SK-N-SH (cell line): ENCODE measurements around the gene CLEC4G. TPM values are rescaled to one million over a fixed set of nuclear protein-coding genes. Genes with fewer than 3 reads are reported as not detected.

Source experiments
- CTCF ChIA-PET: fragments of 300-600, 350-600 bp; formaldehyde crosslinking; extraction: SDS; loops from one replicate; lab custom pipeline; 2021; lab: Yijun Ruan, JAX
- POLR2A ChIA-PET: fragments of 350-600 bp; sonication (Branson Sonifier 250); formaldehyde crosslinking; extraction: SDS; loops from one replicate; lab custom pipeline; 2020; ENCODE audit warnings: antibody characterized with exemption, inconsistent platforms; lab: Yijun Ruan, JAX
- DNase-seq: peaks from one replicate; pipeline ENCODE4 v3.0.0; 2012
- H2AFZ ChIP-seq: fragments of 200-600 bp; sonication (generic); 2 replicates; pipeline ENCODE4 v1.8.1; 2016; ENCODE audit warnings: antibody characterized with exemption, mild to moderate bottlenecking, low read depth
- H3F3A ChIP-seq: fragments of 200-600 bp; sonication (generic); replicated peaks from 2 replicates; pipeline ENCODE3; 2016; ENCODE audit warnings: antibody characterized with exemption, mild to moderate bottlenecking; ENCODE audit not compliant: insufficient read depth
- H3K27ac ChIP-seq, 2 experiments: fragments of 200-500 bp in 1 of 2; fragments of 200-600 bp in 1 of 2; sonication (Bioruptor generic) in 1 of 2; sonication (generic), shearing (Covaris generic) in 1 of 2; 2 replicates each; pipeline versions ENCODE4 v1.5.1 to v1.6.1; 2014 to 2016; ENCODE audit warnings: low read depth in 2 of 2, inconsistent platforms in 1 of 2, low read length in 1 of 2, mild to moderate bottlenecking in 1 of 2, mixed read lengths in 1 of 2
- H3K27me3 ChIP-seq: fragments of 200-600 bp; sonication (generic), shearing (Covaris generic); 2 replicates; pipeline ENCODE4 v1.6.1; 2016; ENCODE audit warnings: mixed run types; ENCODE audit not compliant: insufficient read depth
- H3K36me3 ChIP-seq, 2 experiments: fragments of 200-500 bp in 1 of 2; fragments of 200-600 bp in 1 of 2; sonication (Bioruptor generic) in 1 of 2; sonication (generic) in 1 of 2; replicated peaks in 1 of 2; 2 replicates each; pipeline versions ENCODE3 to v1.5.1; 2014 to 2016; ENCODE audit warnings: low read length in 1 of 2, mild to moderate bottlenecking in 1 of 2; ENCODE audit not compliant: insufficient read depth in 2 of 2, control insufficient read depth in 1 of 2
- H3K4me1 ChIP-seq, 2 experiments: fragments of 200-500 bp in 1 of 2; fragments of 200-600 bp in 1 of 2; sonication (Bioruptor generic) in 1 of 2; sonication (generic), shearing (Covaris generic) in 1 of 2; 2 replicates each; pipeline versions ENCODE4 v1.5.1 to v1.6.1; 2014 to 2016; ENCODE audit warnings: low read depth in 1 of 2, low read length in 1 of 2, mixed run types in 1 of 2; ENCODE audit not compliant: insufficient read depth in 2 of 2, control insufficient read depth in 1 of 2
- H3K4me2 ChIP-seq: fragments of 200-600 bp; sonication (generic), shearing (Covaris generic); 2 replicates; pipeline ENCODE4 v1.6.1; 2017; ENCODE audit warnings: mixed run types
- H3K4me3 ChIP-seq, 2 experiments: fragments of 200-500 bp in 1 of 2; fragments of 200-600 bp in 1 of 2; sonication (Bioruptor generic) in 1 of 2; sonication (generic), shearing (Covaris generic) in 1 of 2; 2 replicates each; pipeline versions ENCODE4 v1.5.1 to v1.8.1; 2014 to 2016; ENCODE audit warnings: low read depth in 2 of 2, inconsistent platforms in 1 of 2, low read length in 1 of 2, mild to moderate bottlenecking in 1 of 2, mixed read lengths in 1 of 2, moderate library complexity in 1 of 2
- H3K79me2 ChIP-seq: fragments of 200-600 bp; sonication (generic); 2 replicates; pipeline ENCODE4 v1.8.1; 2017; ENCODE audit warnings: mild to moderate bottlenecking; ENCODE audit not compliant: insufficient read depth
- H3K9ac ChIP-seq: fragments of 200-600 bp; sonication (generic); 2 replicates; pipeline ENCODE4 v1.6.1; 2017; ENCODE audit warnings: mixed run types
- H3K9me2 ChIP-seq: fragments of 200-600 bp; sonication (generic); 2 replicates; pipeline ENCODE4 v1.6.1; 2017; ENCODE audit warnings: mixed run types
- H3K9me3 ChIP-seq: fragments of 200-600 bp; sonication (generic); 2 replicates; pipeline ENCODE4 v1.6.1; 2017; ENCODE audit warnings: mixed run types, mild to moderate bottlenecking, moderate library complexity
- H4K20me1 ChIP-seq: fragments of 200-600 bp; sonication (generic); 2 replicates; pipeline ENCODE4 v1.6.1; 2017; ENCODE audit warnings: mild to moderate bottlenecking, mixed run types; ENCODE audit not compliant: insufficient read depth
- CHD2 ChIP-seq: fragments of 150-350 bp; IDR thresholded peaks from 2 replicates; pipeline ENCODE4 v1.6.1; 2018; ENCODE audit warnings: low read length; ENCODE audit not compliant: partially characterized antibody
- CTCF ChIP-seq: fragments of 200-600 bp; sonication (generic); IDR thresholded peaks from 2 replicates; pipeline ENCODE4 v1.6.1; 2017; ENCODE audit warnings: antibody characterized with exemption, mild to moderate bottlenecking, moderate library complexity
- FOXJ3 ChIP-seq: sonication (generic); formaldehyde crosslinking; IDR thresholded peaks from 2 replicates; pipeline ENCODE4 v1.5.1; 2020; ENCODE audit warnings: mild to moderate bottlenecking, missing genetic modification reagents
- FOXM1 ChIP-seq: IDR thresholded peaks from 2 replicates; pipeline ENCODE4 v1.4.0; 2012; ENCODE audit warnings: low read depth, mild to moderate bottlenecking
- GABPA ChIP-seq: IDR thresholded peaks from 2 replicates; pipeline ENCODE4 v1.4.0; 2012; ENCODE audit warnings: low read depth, mild to moderate bottlenecking
- NRF1 ChIP-seq: IDR thresholded peaks from 2 replicates; pipeline ENCODE4 v1.6.1; 2012; ENCODE audit warnings: low read depth, mild to moderate bottlenecking, low read length
- POLR2AphosphoS5 ChIP-seq: IDR thresholded peaks from 2 replicates; pipeline ENCODE4 v1.6.1; 2012; ENCODE audit warnings: low read depth, low read length
- RAD21 ChIP-seq: IDR thresholded peaks from 2 replicates; pipeline ENCODE4 v1.6.1; 2012; ENCODE audit warnings: mild to moderate bottlenecking, low read length
- RCOR1 ChIP-seq: fragments of 150-350 bp; IDR thresholded peaks from 2 replicates; pipeline ENCODE4 v1.6.1; 2017; ENCODE audit warnings: antibody characterized with exemption, low read length
- RFX5 ChIP-seq: IDR thresholded peaks from 2 replicates; pipeline ENCODE4 v1.6.1; 2012; ENCODE audit warnings: mild to moderate bottlenecking, improper control_type of control experiment, low read length
- SMC3 ChIP-seq: IDR thresholded peaks from 2 replicates; pipeline ENCODE4 v1.6.1; 2012; ENCODE audit warnings: low read depth, low read length, improper control_type of control experiment
- TAF1 ChIP-seq: IDR thresholded peaks from 2 replicates; pipeline ENCODE4 v1.6.1; 2012; ENCODE audit warnings: low read depth, mild to moderate bottlenecking, low read length, moderate library complexity, borderline replicate concordance
- YY1 ChIP-seq: IDR thresholded peaks from 2 replicates; pipeline ENCODE4 v1.4.0; 2012; ENCODE audit warnings: low read depth, mild to moderate bottlenecking
- WGBS: methylation state at CpG from one replicate; pipeline ENCODE4 v1.1.6; 2017; ENCODE audit warnings: low lambda C conversion rate; 5-methylcytosine and 5-hydroxymethylcytosine counted together
- polyA plus RNA-seq, 3 experiments: library from polyadenylated mRNA; depleted of rRNA; stranded (reverse); fragments of >200 nt; gene quantifications; 2 replicates each; pipeline ENCODE4 v1.2.3, GENCODE V29; 2012

CLEC4G gene
- polyA plus RNA-seq, 1 of the 3 experiments (the other 2 are of a cell fraction), result not detected

- peak; percentile 82 for DNase-seq
- no peaks in the 10 kb centered on the region for H3F3A ChIP-seq
- whole genome bisulfite sequencing, result 37% methylated on average over 36 of the region's 43 CpGs
- peak overlapping the region; percentile 97; the same call in 1 of the 2 replicates for H2AFZ ChIP-seq
- no peaks in the 10 kb centered on the region for H3K9me3 ChIP-seq
- H3K27ac ChIP-seq, result peak overlapping the region in 1 of 2 experiments; percentile 72; a peak in 1 of 4 replicates
- peaks cover 20% of the 10 kb centered on the region for H3K27me3 ChIP-seq
- H3K4me2 ChIP-seq, result peak overlapping the region; percentile 97
- H3K4me3 ChIP-seq, result peak overlapping the region; percentile 87 to 92
- POLR2A ChIA-PET, result interaction anchor here (0.6 to 1.2 kb wide), 4 partner anchors 46 to 154 kb away, joined by 3 to 8 read pairs (median 3); partner anchors contain the start of genes PET100 and XAB2
- no peaks in the 10 kb centered on the region for H3K9me2 ChIP-seq
- H3K4me1 ChIP-seq, result peaks cover 0 to 13% of the 10 kb centered on the region in 2 experiments; a peak in 1 of 4 replicates
- TF ChIP-seq SMC3, result peak; percentile 35
- TF ChIP-seq FOXJ3 (CRISPR knock-in tag), result no peak
- peak; percentile 22 for TF ChIP-seq RAD21
- TF ChIP-seq CTCF, result peak; percentile 50
- peaks cover 14% of the 10 kb centered on the region for H3K79me2 ChIP-seq
- H3K9ac ChIP-seq, result peak overlapping the region; percentile 93
- CTCF ChIA-PET, result interaction anchor here (0.6 to 8.2 kb wide), 75 partner anchors 8 to 601 kb away, joined by 3 to 171 read pairs (median 5); partner anchors contain the start of genes CLEC4M, PCP2, PET100 and RETN
- H4K20me1 ChIP-seq, result no peaks in the 10 kb centered on the region
- peaks cover 5 to 6% of the 10 kb centered on the region in 2 experiments for H3K36me3 ChIP-seq
These were observed 50.4 kb downstream of the CLEC4G start for GRCh38 chr19:7681340-7682174.

GRCh38 chr19:7680606-7681339 lies 51.1 kb downstream of the CLEC4G start, which contains the start of gene TRAPPC5:
TRAPPC5 (plus strand) TSS chr19:7680833; CDS start chr19:7682254, 1,421 bp downstream.
- Histone ChIP-seq H3K9ac (peak within 1 kb of the TSS; percentile 93), H3K27ac (peak within 1 kb of the TSS in 1 of 2 experiments; percentile 72; a peak in 1 of 4 replicates), H3K36me3 (peaks cover 5 to 6% of the 10 kb centered on the region in 2 experiments), H3F3A (no peaks in the 10 kb centered on the region), H3K79me2 (peaks cover 14% of the 10 kb centered on the region), H4K20me1 (no peaks in the 10 kb centered on the region), H3K27me3 (peaks cover 28% of the 10 kb centered on the region), H2AFZ (peak within 1 kb of the TSS; percentile 97; the same call in 1 of the 2 replicates), H3K4me3 (peak within 1 kb of the TSS; percentile 87 to 92), H3K4me2 (peak within 1 kb of the TSS; percentile 97), H3K4me1 (peaks cover 0 to 13% of the 10 kb centered on the region in 2 experiments; a peak in 1 of 4 replicates), H3K9me2 (no peaks in the 10 kb centered on the region), H3K9me3 (no peaks in the 10 kb centered on the region)
- CTCF ChIA-PET, result interaction anchor here (0.6 to 8.2 kb wide), 78 partner anchors 9 to 600 kb away, joined by 3 to 171 read pairs (median 5); partner anchors contain the start of genes CAMSAP3, CLEC4M, PCP2 and PET100
- DNase-seq, result peak; percentile 98
- TF ChIP-seq YY1 (no peak), CTCF (peak; percentile 87), RCOR1 (peak; percentile 64; the same call in 1 of the 2 replicates), RAD21 (peak; percentile 82), TAF1 (peak; percentile 10; the same call in 1 of the 2 replicates), CHD2 (peak; percentile 17), POLR2AphosphoS5 (peak; percentile 54), GABPA (no peak), NRF1 (peak; percentile 93), SMC3 (peak; percentile 79), RFX5 (no peak), FOXM1 (no peak), FOXJ3 (CRISPR knock-in tag) (no peak)
- POLR2A ChIA-PET, result interaction anchor here (0.6 to 1.2 kb wide), 4 partner anchors 45 to 155 kb away, joined by 3 to 8 read pairs (median 3); partner anchors contain the start of genes PET100 and XAB2
- 4% methylated on average over 12 of the region's 79 CpGs for WGBS
